A204.1 (cell line): Measurements from ENCODE around the gene LRRC8C.

Experiments
- FAIRE-seq: peaks from 2 replicates; lab custom pipeline; 2012; peaks lifted over from hg19 to GRCh38; lab: Jason Lieb, UNC

LRRC8C gene

DNA sequence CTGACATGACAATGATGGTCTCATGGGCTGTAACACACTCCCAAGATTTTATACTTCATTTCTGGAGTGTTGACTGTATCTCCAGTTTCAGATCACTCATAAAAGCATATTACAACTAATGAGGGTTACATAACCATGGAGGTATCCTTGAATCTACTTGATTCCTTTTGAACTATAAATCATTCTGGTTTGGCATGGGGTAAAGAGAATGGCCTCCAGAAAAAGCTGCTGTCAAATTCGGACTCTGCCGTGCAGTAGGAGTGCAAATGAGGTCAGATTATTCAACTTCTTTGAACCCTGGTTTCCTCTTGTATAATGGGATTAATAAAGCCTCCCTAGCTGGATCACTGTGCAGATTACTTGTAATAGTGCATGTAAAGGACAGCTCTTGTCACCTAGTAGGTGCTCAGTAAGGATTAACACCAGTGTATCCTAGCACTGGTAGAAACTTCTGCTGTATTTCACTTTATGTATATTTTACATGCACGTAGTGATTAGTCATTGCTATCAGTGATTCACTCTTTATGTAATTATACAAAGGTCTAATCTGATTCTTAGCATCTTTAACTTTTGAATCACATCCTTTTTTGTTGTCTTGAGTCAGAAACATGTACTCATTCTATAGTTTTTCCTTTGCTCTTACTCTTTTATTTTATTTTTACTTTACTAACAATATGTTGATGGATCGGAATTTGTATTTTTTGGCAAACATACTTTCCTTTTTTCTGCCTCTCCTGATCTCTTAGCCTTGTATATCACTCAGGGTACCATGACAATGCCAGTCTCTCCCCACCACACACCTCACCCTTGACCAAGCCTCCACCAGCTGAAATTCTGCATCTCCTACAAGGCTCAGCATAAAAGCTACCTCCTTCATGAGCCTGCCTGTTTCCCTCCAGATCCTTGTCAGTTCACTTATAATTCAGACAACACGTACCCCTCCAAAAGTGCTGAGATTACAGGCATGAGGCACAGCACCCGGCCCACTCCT lies 3.2 kb downstream of the LRRC8C start:
- FAIRE-seq: no peak

DNA sequence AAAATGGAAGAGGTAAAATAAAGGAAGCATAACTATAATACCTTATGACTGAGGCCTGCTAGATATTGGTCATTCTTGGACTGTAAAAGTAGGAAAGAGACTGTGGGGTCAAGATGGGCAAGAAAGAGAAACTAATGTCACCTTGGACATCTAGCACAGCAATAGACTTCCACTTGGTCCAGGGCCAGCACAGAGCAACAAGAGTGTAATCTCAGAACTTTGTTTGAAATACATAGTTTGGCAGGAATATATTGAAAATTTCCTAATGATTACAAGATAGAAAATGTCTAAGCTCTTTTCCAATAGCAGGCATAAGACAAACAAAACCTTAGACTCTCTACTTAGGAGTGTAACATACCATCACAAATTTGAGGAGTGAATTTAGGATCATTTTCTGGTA lies 4.6 kb downstream of the LRRC8C start:
- no peak for FAIRE-seq

DNA sequence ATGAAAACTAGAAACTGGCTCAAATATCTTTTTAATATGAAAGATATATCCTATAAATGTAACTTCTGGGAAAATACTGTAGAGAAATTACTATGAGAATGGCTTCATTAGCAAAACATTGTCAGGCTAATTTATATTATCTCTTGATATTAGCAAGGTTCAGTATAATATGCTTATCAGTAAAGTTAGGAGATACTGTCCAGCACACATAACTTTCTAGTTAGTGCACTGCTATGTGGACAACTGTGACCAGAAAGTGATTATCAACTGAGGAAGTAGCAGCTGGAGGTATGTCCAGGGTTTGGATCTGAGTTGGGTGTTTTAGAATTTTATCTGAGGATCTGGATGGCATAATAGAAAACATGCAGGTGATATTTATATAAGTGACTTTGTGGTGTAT lies 7.5 kb downstream of the LRRC8C start:
- no peak for FAIRE-seq

DNA sequence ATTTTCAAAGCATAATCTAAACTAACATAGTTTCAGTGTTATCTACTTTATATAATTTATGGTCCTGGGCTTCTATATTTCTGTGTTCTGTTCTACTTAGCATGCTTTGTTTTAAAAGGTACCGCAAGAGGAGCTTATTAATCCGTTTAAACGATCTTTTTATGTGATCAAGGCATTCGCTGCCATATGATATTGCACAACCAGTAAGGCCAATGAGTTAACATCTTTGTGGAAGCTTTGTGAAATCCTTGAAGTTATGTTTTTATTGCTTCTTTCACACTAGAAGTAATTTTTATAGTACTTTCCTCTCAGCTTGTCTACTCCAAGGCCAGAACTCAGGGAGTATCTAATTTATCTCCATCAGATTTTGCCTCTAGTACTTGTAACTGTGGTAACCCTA lies 8.9 kb downstream of the LRRC8C start:
- FAIRE-seq: no peak

DNA sequence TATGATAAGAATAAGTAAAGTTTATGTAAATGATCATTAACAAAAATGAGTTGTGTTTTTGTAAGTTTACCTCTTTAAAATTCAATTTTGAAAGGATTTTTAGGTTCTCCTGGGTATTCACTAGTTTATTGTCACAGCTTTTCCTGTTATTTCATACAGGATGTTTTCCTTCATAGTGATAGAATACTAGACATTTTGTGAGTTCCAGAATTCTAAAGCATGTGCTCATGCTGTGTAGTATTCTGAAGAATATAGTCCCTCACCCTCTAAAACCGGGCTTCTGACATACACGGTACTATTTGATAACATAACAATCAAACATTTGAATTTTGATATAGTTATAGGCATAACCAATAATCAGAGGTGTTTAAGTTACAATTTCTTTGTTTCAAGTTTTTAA lies 10.7 kb downstream of the LRRC8C start:
- no peak for FAIRE-seq

DNA sequence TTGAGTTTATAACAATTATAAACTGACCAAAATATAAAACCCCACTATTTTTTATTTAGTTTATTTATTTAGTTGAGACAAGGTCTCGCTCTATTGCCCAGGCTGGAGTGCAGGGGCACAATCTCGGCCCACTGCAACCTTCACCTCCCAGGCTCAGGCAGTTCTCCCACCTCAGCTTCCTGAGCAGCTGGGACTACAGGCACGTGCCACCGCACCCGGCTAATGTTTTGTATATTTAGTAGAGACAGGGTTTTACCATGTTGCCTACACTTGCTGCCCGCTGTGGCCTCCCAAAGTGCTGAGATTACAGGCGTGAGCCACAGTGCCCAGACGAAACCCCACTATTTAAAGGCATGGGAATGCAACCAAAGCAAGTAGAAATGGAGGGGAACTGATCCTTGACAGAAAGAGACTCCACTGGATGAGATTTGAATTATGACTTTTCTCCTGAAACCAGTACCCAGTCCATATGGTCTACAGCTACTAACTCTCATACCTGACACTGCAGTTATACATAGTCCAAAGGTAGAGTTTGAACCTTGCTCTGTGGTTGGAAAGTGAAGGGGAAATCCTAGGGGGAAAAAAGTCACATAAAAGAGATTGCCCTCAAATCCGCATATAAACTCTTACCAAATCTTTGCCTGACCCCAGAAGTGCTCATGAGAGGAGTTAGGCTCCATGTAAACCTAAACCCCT lies 11.3 kb downstream of the LRRC8C start:
- FAIRE-seq: no peak

DNA sequence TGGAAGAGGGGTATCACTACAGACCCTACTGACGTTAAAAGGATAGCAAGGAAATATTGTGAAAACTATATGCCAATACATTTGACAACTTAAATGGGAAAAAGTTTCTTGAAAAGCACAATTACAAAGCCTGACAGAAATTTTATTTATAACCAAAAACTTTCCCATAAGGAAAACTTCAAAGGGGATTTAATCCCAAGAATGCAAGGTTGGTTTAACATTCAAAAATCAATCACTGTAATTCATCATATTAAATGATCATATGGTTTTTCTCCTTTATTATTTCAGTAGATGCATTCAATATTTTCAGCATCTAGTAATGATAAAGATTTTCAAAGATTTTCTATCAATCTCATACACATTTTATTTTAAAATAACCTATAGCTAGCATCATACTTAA lies 13.3 kb downstream of the LRRC8C start:
- no peak for FAIRE-seq

DNA sequence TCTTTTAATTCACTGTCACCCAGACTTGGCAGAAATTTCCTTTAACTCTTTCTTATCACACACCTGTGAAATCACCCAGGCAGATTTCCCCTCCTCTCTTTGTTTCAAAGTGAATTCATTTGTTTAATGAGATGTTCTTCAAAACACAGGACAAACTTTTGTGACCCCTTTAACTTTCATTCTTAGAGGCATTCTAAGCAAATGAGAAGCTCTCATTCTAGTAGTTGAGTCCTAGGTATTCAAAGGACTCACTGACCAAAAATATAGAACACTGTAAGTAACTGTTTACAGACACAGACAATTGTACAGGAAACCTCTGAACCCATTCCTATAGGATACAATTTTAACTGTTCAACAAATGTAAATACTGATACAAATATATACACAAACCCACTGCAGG lies 16.9 kb downstream of the LRRC8C start:
- no peak for FAIRE-seq

DNA sequence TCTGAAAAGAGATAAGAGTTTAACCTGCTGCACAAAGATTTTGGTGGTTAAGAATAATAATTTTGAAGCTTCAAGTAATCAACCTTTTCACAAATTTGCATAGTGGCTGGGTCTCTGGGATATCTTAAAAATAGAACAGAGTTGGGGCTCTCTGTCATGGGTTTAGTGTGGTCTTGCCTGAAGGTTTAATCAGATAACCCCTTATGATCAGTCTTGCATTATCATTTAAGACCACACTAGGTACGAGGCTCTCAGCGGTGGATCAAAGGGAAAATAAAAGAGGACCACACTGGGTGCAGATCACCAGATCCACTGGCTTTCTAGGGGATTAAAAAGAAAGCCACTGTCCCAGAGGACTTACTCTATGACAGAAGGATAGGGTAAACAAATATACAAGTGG lies 19.5 kb downstream of the LRRC8C start:
- FAIRE-seq: no peak

DNA sequence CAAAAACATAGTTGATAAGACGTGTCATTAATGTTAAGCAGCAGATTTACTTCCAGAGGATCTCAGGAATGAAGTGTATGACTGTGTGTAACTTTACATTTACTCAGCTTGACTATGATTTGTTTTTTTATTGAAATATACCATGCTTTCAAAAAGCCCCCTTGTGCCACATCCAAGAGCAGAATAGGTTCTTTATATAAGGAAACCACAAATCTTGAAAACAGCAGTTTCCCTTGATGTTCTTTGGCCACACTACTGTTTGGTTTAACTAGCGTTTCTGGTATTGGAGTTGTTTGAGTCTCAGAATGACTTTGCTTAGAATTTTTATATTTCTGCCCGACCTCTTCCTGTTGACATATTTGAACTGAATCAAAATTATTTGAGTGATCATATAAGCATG lies 25.0 kb downstream of the LRRC8C start:
- FAIRE-seq: no peak

DNA sequence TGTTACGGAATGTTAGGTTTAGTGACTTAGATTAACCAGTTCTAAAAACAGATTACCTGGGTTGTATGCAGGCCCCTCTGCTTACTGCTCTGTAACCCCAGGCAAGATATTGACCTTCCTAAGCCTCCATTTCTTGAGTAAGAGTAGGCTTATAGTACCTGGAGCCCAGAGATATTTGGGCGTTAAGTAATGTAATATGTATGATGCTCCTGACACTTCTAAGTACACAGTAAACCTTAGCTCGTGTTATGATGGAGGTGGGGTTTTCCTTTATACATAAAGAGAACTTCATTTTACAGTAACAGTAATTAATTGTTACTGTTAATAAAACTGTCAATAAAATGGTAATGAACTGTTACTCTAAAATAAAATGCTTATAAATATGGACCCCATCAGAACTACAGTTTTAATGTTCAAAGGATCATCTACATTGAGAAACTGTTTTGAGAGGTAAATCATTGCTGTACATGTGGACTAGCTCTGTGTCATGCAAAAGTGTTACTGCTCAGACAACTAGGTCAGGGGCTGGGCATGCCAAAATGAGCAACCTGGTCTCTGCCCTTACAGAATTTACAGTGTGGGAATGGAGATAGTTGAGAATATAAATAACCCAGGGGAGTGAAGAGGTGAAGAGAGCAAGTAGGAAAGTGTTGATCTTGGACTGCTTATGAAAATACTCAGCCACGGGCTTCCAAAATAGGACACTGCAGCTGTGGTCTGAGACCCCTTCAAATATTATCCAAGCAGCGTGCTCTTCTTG lies 26.6 kb downstream of the LRRC8C start:
- FAIRE-seq: no peak

DNA sequence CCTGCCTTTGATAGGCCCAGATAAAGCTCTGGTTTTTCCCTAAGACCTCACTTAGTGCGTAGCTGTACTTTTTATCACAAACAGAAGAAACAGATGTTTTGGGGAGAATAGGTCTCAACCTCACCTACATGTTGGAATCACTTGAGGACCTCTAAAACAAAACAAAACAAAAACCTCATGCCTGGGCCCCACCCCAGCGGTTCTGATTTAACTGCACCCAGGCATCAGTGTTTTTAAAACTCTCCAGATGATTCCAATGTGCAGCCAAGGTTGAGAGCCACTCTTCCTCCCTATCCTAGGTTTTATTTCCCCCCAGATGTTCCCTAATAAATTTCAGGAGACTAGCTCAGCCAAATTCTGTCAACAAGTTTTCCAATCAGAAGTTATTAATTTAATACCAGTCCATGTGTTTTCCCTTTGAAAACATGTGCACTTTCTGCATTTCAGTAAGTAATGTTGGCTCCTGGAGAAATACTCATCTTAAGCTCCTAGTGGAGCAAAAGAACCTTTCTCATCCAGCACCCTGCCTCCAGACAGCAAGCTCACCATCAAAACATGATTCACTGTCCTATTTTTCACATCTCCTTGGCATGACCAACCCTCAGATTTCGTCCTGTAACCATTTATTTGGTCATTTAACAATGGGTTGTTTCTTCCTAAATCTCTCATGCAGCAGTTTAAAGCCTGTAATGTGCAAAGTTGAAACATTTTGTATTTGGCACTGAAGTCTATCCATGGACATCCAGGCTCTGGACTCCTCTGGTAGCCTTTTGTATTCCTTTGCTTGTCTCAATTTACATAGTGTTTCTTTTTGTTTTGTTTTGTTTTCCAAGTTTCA lies 27.5 kb downstream of the LRRC8C start:
- no peak for FAIRE-seq

DNA sequence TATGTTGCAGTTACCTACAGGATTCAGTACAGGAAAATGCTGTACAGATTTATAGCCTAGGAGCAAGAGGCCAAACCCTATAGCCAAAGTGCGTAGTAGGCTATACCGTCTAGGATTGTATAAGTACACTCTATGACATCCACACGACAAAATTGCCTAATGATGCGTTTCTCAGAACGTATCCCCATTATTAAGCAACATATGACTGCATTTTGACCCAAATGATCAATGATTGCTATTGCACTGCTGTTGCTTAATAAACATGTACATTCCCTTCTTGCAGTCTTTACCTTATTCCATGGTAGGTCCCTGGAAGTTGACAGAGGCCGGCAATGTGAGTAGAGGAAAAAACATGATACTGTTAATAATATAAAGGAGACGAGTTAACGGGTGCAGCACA lies 33.0 kb downstream of the LRRC8C start:
- FAIRE-seq: no peak

DNA sequence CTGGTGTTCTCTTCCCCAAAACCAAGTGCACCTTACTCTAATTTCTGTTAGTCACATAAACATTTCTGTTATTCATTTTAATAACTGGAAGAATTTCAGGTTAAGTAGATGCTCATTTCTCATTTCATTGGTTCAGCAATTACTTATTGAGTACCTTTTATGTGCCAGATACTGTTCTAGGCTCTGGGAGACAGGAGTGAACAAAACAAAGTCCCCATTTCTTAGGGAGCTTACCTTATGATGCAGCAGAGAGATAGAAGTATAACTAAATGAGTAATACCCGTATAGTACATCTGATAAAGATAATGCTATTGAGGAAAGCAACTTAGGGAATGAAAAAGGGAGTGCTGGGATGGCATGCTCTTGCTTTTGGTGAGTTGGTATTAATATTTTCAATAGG lies 33.7 kb downstream of the LRRC8C start:
- no peak for FAIRE-seq

DNA sequence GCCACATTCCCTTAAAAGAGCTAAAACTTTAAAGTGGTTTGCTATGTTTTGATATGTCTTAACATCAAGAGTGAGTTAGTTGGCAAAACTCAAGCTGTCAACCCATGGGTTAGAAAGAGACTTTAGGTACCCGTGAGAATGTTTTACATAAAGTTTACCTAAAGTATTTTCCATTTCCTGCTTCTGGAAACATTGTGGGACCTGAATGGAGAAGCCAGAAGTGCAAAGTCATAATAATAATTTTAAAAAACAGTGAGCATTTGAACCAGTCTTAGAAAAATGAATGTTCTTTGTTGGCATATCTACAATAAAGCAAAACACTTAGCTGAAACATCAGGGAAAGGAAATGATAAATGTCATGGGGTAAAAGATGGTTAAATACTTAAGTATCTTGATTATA lies 34.8 kb downstream of the LRRC8C start:
- FAIRE-seq: no peak

DNA sequence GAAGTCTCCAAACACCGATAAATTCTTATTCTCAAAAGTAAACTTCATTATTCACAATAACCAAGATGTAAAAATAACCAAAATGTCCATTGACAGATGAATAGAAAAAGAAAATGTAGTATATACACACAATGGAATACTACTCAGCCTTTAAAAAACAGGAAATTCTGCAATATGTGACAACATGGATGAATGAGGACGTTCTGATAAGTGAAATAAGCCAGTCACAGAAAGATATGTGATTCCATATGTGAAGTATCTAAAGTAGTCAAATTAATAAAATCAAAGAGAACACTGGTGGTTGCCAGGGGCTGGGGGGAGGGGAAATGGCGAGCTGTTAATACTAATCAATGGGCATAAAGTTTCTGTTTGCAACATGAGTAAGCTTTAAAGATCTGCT lies 36.0 kb downstream of the LRRC8C start:
- FAIRE-seq: no peak

DNA sequence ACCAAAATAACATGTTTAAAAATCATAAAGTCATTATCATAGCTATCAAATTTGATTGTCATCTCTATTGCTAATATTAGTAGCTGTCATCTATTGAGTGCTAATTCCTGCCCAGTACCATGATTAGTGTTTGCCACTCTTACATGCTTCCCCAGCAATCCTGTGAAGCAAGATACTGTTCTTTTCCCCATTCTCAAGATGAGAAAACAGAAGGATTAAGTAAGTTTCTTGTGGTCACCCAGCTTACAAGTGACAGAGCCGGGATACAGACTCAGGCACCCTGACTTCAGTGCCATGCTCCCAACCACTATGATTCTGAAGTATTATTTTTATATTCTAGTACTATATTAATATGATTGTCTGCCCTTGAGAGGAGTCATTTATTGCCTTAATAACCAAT lies 36.5 kb downstream of the LRRC8C start:
- FAIRE-seq: no peak

DNA sequence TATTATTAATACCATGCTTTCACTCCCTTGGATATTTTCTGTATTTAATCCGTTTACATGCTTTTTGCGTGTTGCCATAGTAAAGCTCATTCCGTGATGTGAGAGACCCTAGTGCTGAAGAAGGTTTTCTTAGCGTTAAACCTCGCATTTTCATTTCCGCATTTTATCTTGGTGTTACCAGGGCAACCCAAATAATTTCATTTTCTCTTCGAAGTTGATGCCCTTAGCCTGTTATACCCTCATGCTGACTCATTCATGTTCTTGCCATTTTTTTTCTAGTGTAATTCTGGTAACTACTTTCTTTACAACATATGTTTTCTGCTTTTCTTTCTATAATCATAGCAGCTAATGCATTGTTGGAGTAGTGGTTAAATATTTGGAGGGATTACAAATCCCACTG lies 37.2 kb downstream of the LRRC8C start:
- no peak for FAIRE-seq

DNA sequence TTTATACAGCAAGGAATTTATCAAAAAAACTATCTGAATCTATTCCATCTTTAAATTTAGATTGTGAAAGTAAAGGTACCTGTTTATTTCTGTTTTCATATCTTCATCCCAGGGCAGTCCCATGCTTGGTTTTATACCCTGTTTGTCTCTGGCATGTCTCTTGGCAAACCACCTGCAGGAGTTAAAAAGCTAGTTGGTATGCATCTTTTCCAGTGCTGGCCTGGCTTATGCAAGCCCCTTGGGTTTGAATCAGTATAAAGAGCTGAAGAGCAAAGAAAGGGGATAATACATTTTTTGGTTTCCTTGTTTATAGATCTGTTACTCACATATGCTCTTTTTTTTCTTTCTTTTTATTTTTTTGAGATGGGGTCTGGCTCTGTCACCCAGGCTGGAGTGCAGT lies 37.8 kb downstream of the LRRC8C start:
- no peak for FAIRE-seq

DNA sequence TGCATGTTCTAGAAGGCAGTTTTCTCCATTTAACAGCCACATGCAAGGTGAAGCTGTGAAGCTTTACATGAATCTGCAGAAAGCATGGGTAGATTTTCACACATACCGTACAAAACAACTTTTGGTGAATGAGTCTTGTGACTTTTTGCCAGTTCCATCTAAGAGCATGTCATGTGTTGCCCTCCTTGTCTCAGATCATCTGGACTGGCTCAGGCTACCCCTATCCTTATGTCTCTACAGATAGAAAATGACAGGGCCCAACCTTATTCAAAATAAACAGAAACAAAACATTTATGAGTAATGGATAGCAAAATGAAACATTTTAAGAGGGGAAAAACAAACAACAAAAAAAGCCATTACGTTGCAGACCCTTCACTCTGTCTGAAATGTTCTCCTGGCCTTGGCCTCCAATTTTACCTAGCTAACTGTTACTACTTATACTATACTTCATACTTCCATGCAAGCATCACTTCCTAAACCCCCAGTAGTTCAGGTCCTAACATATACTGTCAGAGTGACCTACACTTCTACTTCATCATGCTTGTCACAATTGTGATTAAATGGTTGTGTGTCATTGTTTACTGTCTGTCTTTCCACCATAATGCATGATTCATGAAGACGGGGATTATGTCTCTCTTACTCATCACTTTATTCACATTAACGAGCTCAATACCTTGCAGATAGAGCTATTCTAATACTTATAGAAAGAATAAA lies 39.0 kb downstream of the LRRC8C start:
- no peak for FAIRE-seq

DNA sequence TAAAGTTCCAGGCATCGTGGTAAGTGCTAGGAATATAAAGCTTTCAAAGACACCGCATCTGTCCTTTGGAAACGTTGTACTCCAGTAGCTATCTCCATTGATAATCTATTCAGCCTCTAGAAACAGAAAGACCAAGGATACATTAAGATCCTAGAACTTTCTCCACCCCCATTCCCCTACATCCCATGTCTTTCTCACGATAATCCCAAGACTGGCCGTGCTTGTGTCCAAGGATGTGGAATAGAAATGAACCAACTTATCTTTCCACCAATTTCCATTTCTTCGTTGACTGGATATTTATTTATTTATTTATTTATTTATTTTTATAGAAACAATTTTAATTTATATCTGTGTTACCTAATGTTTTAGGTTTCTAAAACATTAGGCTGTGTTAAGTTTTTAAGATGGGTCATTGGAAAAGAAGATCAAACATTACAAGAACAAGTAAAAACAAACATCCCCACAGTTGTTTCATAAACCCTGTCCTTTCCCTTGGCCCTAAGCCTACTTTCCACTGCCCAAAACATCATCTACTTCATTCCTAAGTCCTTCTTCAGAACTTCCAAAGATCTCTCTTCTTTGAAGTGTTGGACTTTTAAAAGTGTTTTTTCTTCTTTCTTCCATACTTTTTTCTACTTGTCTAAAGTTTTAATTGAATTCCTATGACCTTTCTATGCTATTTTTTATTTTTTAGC lies 39.7 kb downstream of the LRRC8C start:
- FAIRE-seq: no peak
